HG03342 (cell line): ENCODE measurements around the gene C1orf167.
"Not testable (repeated sequence)": the region's sequence is repeated elsewhere in the genome, so short reads cannot be mapped to it uniquely, and the experiment has no call there.

ENCODE experiments used
- ATAC-seq: cut with Tn5 transposase; IDR thresholded peaks from one replicate; pipeline ENCODE4 v1.9.1; 2021; ENCODE audit warnings: mild to moderate bottlenecking, moderate library complexity; ENCODE audit not compliant: unreplicated experiment

The C1orf167 gene

GRCh38 chr1:11797525-11798216, 35.7 kb downstream of the C1orf167 start:
- ATAC-seq: no peak

DNA sequence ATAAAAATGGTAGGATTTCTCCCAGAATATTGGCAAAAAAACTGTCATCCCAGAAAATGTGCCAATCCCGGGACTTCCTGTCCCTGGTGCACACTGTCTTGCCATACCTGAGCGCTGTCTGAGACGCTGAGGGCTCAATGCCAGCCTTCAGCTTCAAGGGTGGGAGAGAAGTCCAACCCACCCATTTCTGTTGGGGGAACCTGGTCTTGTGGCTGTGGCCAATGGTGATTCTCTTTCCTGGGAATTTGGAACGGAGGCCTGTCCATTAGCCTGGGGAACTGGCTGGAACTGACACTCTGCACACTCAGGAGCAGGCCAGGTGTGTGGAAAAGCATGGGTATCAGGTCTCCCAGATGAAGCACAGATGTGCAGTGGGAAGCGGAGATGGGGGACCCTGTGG, 37.1 kb downstream of the C1orf167 start:
- no peak for ATAC-seq

DNA sequence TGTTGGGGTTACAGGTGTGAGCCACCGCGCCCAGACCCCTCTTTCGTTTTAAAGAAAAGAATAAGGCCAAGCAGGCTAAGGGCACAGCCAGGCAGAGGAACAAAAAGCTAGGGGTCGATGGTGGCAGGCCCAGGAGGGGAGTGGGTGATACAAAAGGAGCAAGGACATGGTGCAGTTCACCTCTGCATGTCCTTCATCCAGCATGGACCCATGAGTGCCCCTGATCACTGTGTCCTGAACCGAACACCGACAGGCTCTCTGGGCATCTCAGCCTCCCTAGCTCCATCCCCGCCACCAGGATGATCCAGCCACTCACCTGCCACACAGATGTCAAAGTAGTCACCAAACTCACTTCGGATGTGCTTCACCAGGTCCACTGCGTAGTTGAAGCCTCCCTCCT, 37.9 kb downstream of the C1orf167 start:
- no peak for ATAC-seq

DNA sequence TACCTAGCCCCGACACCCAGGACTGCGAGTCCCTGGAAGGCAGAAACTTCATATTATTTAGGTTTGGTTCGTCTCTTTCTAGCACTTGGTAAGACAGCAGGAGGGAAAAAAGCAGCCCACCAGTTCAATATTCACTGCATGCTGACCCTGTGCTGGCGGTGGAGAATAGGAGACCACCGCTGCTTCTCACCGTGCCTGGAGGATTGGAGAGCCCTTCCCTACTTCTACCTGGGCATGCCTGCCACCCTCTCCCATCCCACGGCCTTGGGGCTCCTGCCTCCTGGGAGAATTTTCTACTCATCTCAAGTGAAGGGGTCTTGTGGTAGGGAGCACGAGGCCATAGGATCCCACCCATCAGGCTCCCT, 38.4 kb downstream of the C1orf167 start:
- no peak for ATAC-seq

DNA sequence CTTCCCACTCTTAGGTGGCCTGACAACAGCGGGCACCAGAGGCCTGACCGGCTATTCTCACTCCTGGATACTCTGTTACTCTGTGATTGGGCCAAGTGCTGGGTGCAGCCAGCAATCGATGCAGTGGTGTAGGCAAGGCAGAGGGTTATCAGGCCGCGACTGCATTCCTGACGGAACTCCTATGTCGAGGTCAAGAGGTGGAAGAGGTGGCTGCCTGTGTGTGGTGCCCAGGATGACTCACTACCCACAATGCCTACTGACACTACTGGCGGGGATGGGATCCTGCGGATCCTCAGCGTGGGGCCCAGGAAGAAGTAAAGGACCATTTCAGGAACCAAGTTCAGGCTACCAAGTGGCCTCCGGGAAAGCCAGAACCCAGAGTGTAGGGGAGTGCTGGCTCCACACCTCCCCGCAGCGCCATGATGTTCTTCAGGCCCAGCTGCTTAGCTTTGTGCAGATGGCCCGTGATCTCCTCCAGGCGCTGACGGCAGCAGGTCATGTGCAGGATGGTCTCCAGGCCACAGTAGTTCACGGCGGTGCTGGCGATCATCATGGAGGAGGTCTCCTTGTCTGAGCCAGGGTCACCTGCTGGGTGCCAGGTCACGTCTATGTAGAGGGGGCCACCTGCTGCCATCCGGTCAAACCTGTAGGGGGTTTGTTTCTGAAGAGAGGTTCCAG, 38.9 kb downstream of the C1orf167 start:
- no peak for ATAC-seq

DNA sequence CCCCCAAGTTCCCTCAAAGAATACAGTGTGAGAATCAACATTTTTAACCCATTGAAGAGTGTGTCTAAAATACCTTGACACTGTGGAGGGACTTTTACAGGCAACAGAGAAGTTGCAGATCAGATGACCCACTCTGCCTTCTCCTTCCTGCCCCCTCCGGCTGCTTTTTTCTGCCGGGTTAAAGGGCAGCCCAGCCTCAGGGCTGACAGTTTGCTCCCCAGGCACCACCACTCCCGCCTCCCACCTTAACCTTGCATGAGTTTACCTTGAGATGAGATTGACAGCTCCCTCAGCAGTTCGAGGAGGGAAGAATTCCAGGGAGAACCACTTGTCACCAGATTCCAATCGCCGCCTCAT, 40.6 kb downstream of the C1orf167 start:
- no peak for ATAC-seq

GRCh38 chr1:11802973-11803885, 41.2 kb downstream of the C1orf167 start:
- peak; percentile 23 for ATAC-seq

DNA sequence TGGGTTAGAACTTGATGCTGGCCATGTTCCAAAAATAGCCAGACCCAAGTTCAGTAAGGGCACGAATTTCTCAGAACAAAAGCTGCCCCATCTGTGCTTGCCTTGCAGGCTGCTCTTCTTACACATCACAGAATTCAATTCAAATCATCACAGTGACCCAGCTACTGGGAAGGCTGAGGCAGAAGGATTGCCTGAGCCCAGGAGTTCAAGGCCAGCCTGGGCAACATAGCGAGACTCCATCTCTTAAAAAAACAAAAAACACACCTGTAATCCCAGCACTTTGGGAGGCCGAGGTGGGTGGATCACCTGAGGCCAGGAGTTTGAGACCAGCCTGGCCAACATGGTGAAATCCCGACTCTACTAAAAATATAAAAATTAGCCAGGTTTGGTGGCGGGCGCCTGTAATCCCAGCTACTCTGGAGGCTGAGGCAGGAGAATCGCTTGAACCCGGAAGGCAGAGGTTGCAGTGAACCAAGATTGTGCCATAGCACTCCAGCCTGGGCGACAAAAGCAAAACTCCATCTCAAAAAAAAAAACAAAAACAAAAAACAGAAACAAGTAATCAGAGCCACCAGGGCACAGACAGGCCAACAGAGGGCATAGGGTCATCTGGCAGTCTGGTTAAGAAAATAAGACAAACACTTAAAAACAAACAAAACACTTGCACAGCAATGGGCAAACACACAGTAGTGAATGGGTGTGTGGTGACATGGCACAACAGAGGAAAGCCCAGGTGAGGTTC, 42.1 kb downstream of the C1orf167 start:
- ATAC-seq: not testable (repeated sequence)

GRCh38 chr1:11804666-11805421, 42.9 kb downstream of the C1orf167 start:
- no peak for ATAC-seq

- ATAC-seq: peak; percentile 71
Measured at GRCh38 chr1:11805422-11806306, 43.7 kb downstream of the C1orf167 start, which contains the start of the genes CLCN6 and MTHFR. TSS of gene CLCN6 (plus strand) at chr1:11806191. CDS start at chr1:11806263, 72 bp downstream. TSS of gene MTHFR (minus strand) at chr1:11805964. CDS start at chr1:11803116, 2,848 bp downstream.

DNA sequence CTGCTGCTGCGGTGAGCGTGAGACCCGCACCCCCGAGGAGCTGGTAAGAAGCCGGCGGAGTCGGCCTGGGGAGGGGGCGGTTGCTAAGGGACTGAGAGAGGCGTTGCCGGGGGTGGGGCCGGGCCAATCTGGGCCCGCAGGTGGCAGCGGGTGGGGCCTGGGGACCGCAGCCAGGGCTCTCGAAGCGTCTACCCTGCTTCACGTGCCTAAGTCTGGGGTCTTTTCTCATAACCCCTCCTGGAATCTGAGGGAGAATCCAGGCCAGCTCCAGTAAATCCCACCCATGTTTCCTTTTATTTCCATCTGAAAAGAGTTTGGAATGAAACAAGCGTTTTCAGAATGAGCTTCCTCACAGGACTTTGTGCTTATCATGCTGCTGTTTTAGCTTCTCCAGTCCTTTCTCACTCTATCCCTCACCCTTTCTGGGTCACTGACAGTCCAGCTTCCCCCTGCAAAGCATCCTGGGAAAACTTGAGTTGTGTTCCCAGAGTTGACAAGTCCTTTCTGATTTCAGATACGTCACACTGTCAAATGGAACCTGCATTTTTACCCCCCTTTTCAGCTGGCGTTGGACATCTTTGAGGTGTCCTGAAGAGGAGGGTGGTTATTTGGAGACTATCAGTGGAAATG, 44.4 kb downstream of the C1orf167 start:
- peak; percentile 33 for ATAC-seq

DNA sequence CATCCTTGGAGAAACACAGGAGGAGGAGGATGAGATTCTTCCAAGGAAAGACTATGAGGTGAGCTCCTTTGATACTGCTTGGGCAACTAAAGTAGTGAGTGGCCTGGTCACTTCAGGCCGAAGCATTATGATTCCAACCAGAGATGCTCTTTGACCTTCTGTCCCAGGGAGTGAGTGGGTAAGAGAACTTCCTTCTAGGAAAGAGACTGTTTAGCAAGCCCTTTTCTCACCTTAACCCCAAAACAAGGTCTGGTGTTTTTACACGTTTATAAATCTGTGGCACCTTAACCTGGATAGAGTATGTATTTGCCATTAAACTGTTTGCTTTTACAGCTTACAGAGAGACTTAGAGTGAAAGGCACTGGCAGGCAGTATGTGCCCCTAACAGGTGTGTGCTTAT, 45.1 kb downstream of the C1orf167 start:
- ATAC-seq: no peak

DNA sequence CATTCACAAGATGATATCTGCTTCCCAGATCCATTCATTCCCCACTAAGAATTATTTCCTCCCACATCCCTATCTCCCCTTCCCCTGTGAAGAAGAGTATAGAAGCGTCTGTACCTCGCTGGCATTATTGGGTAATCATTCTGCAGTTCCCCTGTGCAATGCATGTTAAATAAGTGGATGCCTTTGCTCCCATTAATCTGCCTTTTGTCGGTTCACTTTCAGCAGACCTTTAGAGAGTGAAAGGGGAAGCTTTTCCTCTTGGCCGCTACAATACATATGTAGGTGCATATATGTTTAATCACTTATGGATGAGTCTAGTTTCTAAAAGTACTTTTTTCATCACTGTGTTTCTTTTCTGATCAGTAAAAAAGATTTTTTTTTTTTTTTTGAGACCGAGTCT, 51.0 kb downstream of the C1orf167 start:
- no peak for ATAC-seq

- ATAC-seq: no peak
Measured at GRCh38 chr1:11817192-11817591, 55.2 kb downstream of the C1orf167 start.

DNA sequence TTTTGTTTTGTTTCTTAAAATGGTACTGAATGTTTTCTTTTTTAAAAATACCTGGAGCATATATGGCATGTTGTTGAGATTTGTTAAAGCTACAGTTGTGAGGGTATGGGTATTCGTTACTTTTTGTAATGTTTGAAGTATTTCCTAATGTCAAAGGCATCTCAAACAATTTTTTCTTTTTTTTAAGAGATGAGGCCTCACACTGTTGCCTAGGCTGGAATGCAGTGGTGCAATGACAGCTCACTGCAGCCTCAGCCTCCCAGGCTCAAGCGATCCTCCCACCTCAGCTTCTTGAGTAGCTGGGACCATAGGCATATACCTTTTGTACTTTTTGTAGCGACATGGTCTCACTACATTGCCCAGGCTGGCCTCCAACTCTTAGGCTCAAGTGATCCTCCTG, 60.1 kb downstream of the C1orf167 start:
- no peak for ATAC-seq

DNA sequence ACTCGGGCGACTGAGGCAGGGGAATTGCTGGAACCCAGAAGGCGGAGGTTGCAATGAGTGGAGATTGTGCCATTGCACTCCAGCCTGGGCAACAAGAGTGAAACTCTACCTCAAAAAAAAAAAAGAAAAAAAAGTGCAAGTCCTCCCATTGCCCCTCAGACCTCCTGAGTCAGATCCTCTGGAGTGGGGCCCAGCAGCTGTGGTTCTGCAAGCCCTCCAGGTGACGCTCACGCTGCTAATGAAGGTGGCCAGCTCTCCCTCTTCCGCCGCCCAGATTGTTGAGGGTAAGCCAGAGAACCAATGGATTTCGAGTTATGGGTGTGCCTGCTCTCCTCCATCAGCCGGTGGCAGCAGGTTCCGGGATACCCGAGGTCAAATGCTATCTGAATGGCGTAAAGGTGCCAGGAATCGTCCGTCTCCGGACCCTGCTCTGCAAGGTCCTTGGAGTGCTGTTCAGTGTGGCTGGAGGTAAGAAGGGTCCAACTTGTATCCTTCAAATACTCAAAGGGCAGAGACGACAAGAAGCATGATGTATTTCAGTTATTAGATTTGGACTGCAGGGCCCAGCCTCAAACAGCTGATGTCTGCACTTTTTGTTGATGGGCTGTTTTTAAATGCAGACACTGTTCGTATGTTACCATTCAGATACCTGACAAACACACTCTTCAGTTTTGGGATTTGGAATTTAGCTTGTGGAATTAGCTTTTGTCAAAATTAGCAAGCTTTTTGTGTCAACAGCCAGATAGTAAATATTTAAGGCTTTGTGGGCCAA, 61.6 kb downstream of the C1orf167 start:
- ATAC-seq: no peak

DNA sequence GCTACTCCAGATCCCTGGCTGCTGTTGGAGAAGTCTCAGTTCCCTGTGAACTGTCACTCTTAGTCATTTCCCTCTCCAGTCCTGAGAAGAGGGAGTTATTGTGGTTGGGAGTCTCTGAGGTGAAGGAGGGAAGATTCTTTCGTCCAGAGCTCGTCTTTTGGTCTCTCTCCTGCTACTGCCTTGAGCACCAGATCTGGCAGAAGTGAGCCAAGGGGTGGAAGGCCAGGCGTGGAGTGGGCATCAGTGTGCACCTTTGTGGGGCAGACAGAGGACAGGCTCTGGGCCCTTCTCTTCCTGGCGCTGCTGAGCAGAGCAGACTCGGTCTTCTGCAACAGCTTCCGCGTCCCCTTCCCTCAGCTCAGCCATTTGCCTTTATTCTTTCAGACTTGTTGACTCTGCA, 63.1 kb downstream of the C1orf167 start:
- ATAC-seq: no peak

- ATAC-seq: no peak
Measured at GRCh38 chr1:11826946-11827345, 65.0 kb downstream of the C1orf167 start.
